ENCODE measurements around the gene COL27A1. TPM values are rescaled to one million over a fixed set of nuclear protein-coding genes. Genes with fewer than 3 reads are reported as not detected.

COL27A1 gene
- total RNA-seq, 2 experiments from 2014 or later, result not detected

DNA sequence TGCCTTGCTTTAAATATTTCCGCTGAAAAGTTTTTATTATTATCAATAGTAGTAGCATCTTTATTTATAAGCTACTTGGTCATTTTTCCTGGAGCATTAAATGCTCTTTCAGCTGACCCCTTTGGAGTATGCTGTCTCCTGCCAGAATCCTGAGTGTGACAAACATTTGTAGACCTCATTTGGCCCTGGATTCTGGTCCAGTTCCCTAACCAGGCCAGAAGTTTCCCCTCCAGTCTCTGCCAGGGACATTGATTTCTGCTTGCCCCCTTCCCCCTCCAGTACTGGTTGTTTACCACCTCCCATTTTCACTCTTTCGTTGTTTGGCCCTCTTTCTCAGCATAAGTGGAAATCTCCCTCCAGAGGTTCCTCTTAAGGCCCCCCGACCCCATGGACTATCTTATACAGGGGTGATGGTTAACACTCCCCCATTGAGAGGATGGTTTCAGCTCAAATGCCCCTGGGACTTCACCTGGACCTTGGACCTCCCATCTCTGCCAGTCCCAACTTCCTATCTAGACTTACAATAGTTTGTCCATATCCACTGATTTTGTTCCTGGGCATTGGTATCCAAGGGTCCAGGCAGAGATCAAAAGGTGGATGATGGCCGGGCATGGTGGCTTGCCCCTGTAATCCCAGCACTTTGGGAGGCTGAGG lies 24.6 kb upstream of the COL27A1 start:
- Histone ChIP-seq H3K27ac (ENCODE audit: low read depth, low read length, poor library complexity, severe bottlenecking) (no peak overlapping the region), H3K79me2 (ENCODE audit: insufficient read depth, low read depth, low read length) (no peaks in the 10 kb centered on the region), H3K9me3 (ENCODE audit: low read length) (no peaks in the 10 kb centered on the region), H3K4me3 (ENCODE audit: low read depth, low read length, poor library complexity, severe bottlenecking) (no peak overlapping the region), H3K36me3 (ENCODE audit: insufficient read depth, low read length) (no peaks in the 10 kb centered on the region), H2AFZ (ENCODE audit: low read length) (no peak overlapping the region), H4K20me1 (ENCODE audit: insufficient read depth, low read length) (no peaks in the 10 kb centered on the region), H3K4me2 (ENCODE audit: low read length) (no peak overlapping the region), H3K9me2 (ENCODE audit: insufficient read depth, low read length) (no peaks in the 10 kb centered on the region), H3K4me1 (ENCODE audit: insufficient read depth, low read length, poor library complexity, severe bottlenecking) (no peaks in the 10 kb centered on the region)
- no peak for TF ChIP-seq EZH2phosphoT487 (IDR thresholded peaks at IDR 0.05; ENCODE audit: borderline replicate concordance, low read depth, low read length)
- TF ChIP-seq, protein P1, sequence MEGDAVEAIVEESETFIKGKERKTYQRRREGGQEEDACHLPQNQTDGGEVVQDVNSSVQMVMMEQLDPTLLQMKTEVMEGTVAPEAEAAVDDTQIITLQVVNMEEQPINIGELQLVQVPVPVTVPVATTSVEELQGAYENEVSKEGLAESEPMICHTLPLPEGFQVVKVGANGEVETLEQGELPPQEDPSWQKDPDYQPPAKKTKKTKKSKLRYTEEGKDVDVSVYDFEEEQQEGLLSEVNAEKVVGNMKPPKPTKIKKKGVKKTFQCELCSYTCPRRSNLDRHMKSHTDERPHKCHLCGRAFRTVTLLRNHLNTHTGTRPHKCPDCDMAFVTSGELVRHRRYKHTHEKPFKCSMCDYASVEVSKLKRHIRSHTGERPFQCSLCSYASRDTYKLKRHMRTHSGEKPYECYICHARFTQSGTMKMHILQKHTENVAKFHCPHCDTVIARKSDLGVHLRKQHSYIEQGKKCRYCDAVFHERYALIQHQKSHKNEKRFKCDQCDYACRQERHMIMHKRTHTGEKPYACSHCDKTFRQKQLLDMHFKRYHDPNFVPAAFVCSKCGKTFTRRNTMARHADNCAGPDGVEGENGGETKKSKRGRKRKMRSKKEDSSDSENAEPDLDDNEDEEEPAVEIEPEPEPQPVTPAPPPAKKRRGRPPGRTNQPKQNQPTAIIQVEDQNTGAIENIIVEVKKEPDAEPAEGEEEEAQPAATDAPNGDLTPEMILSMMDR (conservative IDR thresholded peaks at IDR 0.05; ENCODE audit: low read length), result no peak
- BruUV-seq (replicated peaks), result no TSS peak
- intact Hi-C loops (cut with micrococcal nuclease; ENCODE audit: unreplicated experiment), result no loop called here
- POLR2A ChIA-PET, result interaction anchor here (0.7 kb wide), 1 partner anchor 11 kb away, joined by 3 read pairs; no protein-coding TSS in a partner anchor
- CTCF ChIA-PET (ENCODE audit: unreplicated experiment), result no interaction called here
- DNase-seq (ENCODE audit: low spot score), result no peak

GRCh38 chr9:114131808-114132549 lies 23.4 kb upstream of the COL27A1 start:
- POLR2A ChIA-PET, result no interaction called here
- CTCF ChIA-PET (ENCODE audit: unreplicated experiment), result no interaction called here

More at GRCh38 chr9:114131808-114132549, 23.4 kb upstream of the COL27A1 start:
- no peaks in the 10 kb centered on the region for H3K4me1 ChIP-seq (ENCODE audit: insufficient read depth, low read length, poor library complexity, severe bottlenecking)
- no peaks in the 10 kb centered on the region for H4K20me1 ChIP-seq (ENCODE audit: insufficient read depth, low read length)
- no peak overlapping the region for H3K4me2 ChIP-seq (ENCODE audit: low read length)
- H3K79me2 ChIP-seq (ENCODE audit: insufficient read depth, low read depth, low read length), result no peaks in the 10 kb centered on the region
- no peaks in the 10 kb centered on the region for H3K36me3 ChIP-seq (ENCODE audit: insufficient read depth, low read length)
- DNase-seq (ENCODE audit: low spot score), result no peak
- no peak for TF ChIP-seq EZH2phosphoT487 (IDR thresholded peaks at IDR 0.05; ENCODE audit: borderline replicate concordance, low read depth, low read length)
- TF ChIP-seq, protein P1 (conservative IDR thresholded peaks at IDR 0.05; ENCODE audit: low read length), result no peak
- no peaks in the 10 kb centered on the region for H3K9me2 ChIP-seq (ENCODE audit: insufficient read depth, low read length)
- H3K27ac ChIP-seq (ENCODE audit: low read depth, low read length, poor library complexity, severe bottlenecking), result no peak overlapping the region
- H3K9me3 ChIP-seq (ENCODE audit: low read length), result no peaks in the 10 kb centered on the region
- intact Hi-C loops (cut with micrococcal nuclease; ENCODE audit: unreplicated experiment), result no loop called here
- H2AFZ ChIP-seq (ENCODE audit: low read length), result no peak overlapping the region
- no TSS peak for BruUV-seq (replicated peaks)
- no peak overlapping the region for H3K4me3 ChIP-seq (ENCODE audit: low read depth, low read length, poor library complexity, severe bottlenecking)
